PC-3 (cell line): ENCODE measurements around the gene STAT2. TPM values are rescaled to one million over a fixed set of nuclear protein-coding genes. Genes with fewer than 3 reads are reported as not detected.

Experiments
- ATAC-seq: fragments of 200-7000 bp; cut with Tn5 transposase; 2 replicates; pipeline ENCODE4 v1.9.1; 2020; ENCODE audit warnings: mild to moderate bottlenecking, moderate library complexity
- BruUV-seq: library from RNA; stranded (reverse); fragments of 400-500 nt; replicated peaks from 2 replicates; lab custom pipeline; 2021; lab: Mats Ljungman, UMichigan
- CTCF ChIA-PET: fragments of 300-600 bp; sonication (Branson Sonifier 250); formaldehyde crosslinking; loops from one replicate; lab custom pipeline; 2022; ENCODE audit warnings: antibody characterized with exemption; lab: Charles Lee
- POLR2A ChIA-PET: fragments of 300-600 bp; sonication (Branson Sonifier 250); formaldehyde crosslinking; loops from one replicate; lab custom pipeline; 2022; ENCODE audit warnings: antibody characterized with exemption; ENCODE audit not compliant: unreplicated experiment; lab: Charles Lee
- DNase-seq: peaks from one replicate; pipeline ENCODE4 v3.0.0-alpha.2; 2015
- H2AFZ ChIP-seq: fragments of 300-600 bp; sonication (generic); 2 replicates; pipeline ENCODE4 v1.6.0; 2016; ENCODE audit warnings: antibody characterized with exemption, low read length
- H3F3A ChIP-seq: fragments of 300-600 bp; sonication (generic); one replicate; pipeline ENCODE4 v1.6.0; 2017; ENCODE audit warnings: antibody characterized with exemption, low read length, control low read depth, mild to moderate bottlenecking; ENCODE audit not compliant: unreplicated experiment
- H3K27ac ChIP-seq: fragments of 300-600 bp; sonication (generic); 2 replicates; pipeline ENCODE4 v1.5.1; 2016; ENCODE audit warnings: mild to moderate bottlenecking, low read length
- H3K27me3 ChIP-seq: fragments of 300-600 bp; sonication (generic); 2 replicates; pipeline ENCODE4 v1.6.1; 2016; ENCODE audit warnings: low read length, mixed read lengths
- H3K36me3 ChIP-seq: fragments of 300-600 bp; sonication (generic); 2 replicates; pipeline ENCODE4 v1.6.1; 2016; ENCODE audit warnings: low read depth, mixed run types, low read length, mixed read lengths
- H3K4me1 ChIP-seq: fragments of 300-600 bp; sonication (generic); 2 replicates; pipeline ENCODE4 v1.5.1; 2016; ENCODE audit warnings: low read length; ENCODE audit not compliant: insufficient read depth
- H3K4me2 ChIP-seq: fragments of 300-600 bp; sonication (generic); 2 replicates; pipeline ENCODE4 v1.6.0; 2016; ENCODE audit warnings: low read length
- H3K4me3 ChIP-seq: fragments of 300-600 bp; sonication (generic); 2 replicates; pipeline ENCODE4 v1.5.1; 2016; ENCODE audit warnings: mild to moderate bottlenecking, low read length, mixed read lengths
- H3K79me2 ChIP-seq: fragments of 300-600 bp; sonication (generic); 2 replicates; pipeline ENCODE4 v1.6.1; 2017; ENCODE audit warnings: low read length, mixed read lengths
- H3K9ac ChIP-seq: fragments of 300-600 bp; sonication (generic); 2 replicates; pipeline ENCODE4 v1.6.0; 2016; ENCODE audit warnings: mild to moderate bottlenecking, low read length
- H3K9me2 ChIP-seq: fragments of 300-600 bp; sonication (generic); replicated peaks from 2 replicates; pipeline ENCODE4 v1.6.1; 2016; ENCODE audit warnings: mixed run types, low read length, mixed read lengths
- H3K9me3 ChIP-seq: fragments of 300-600 bp; sonication (generic); 2 replicates; pipeline ENCODE4 v1.6.1; 2016; ENCODE audit warnings: low read length, mixed read lengths
- H4K20me1 ChIP-seq: fragments of 300-600 bp; sonication (generic); 2 replicates; pipeline ENCODE4 v1.6.1; 2016; ENCODE audit warnings: low read length, mixed read lengths
- EZH2 ChIP-seq: fragments of 300-600 bp; sonication (generic); IDR thresholded peaks from one replicate; pipeline ENCODE4 v1.6.1; 2017; ENCODE audit warnings: antibody characterized with exemption, mild to moderate bottlenecking, low read length; ENCODE audit not compliant: unreplicated experiment
- EZH2phosphoT487 ChIP-seq: fragments of 300-600 bp; sonication (generic); IDR thresholded peaks from 2 replicates; pipeline ENCODE4 v1.6.1; 2018; ENCODE audit warnings: mild to moderate bottlenecking, antibody characterized with exemption, low read length, borderline replicate concordance
- intact Hi-C: fragments of 100-400 bp; cut with micrococcal nuclease; formaldehyde crosslinking; loops from 2 replicates; pipeline ENCODE4 v1.9.0; 2023
- total RNA-seq: library from RNA; depleted of rRNA; stranded (reverse); fragments of >200 nt; gene quantifications from 2 replicates; pipeline ENCODE4 v1.2.3, GENCODE V29; 2014
- TF ChIP-seq, protein P1 (sequence below): fragments of 300-600 bp; sonication (generic); conservative IDR thresholded peaks from 2 replicates; pipeline ENCODE4 v1.5.1; 2017; ENCODE audit warnings: antibody characterized with exemption, low read depth, mild to moderate bottlenecking, low read length

STAT2 gene
- total RNA-seq, 1 experiment from 2014 or later = 68.8 TPM

DNA sequence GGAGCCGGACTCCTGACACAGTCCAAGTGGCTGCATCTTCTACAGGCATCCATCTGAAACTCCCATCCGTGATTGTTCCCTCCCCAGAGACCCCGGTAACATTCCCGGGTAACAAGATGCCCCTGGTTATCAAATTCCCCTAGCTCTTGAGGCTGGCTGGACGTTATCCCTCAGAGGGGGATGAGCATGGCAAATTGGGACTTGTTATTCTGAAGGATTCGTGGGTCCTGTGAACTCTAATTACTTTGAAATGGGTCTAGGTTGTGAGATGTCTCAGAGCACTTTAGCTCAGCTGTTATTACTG, 25.5 kb downstream of the STAT2 start:
- H3K4me2 ChIP-seq = peak overlapping the region; percentile 93
- TSS peak; percentile 98 for BruUV-seq
- peak overlapping the region; percentile 92 for H3K27ac ChIP-seq
- peak overlapping the region; percentile 91 for H3K9ac ChIP-seq
- H3K27me3 ChIP-seq = no peaks in the 10 kb centered on the region
- intact Hi-C loops = loop anchor here (1.0 kb wide), 1 partner anchor 130 kb away; no protein-coding TSS in a partner anchor
- no peaks in the 10 kb centered on the region for H3F3A ChIP-seq
- no peak for ATAC-seq
- H3K4me3 ChIP-seq = peak overlapping the region; percentile 72
- no peak for DNase-seq
- no peaks in the 10 kb centered on the region for H3K79me2 ChIP-seq
- peaks cover 37% of the 10 kb centered on the region for H3K4me1 ChIP-seq
- H3K9me3 ChIP-seq = no peaks in the 10 kb centered on the region
- TF ChIP-seq, protein P1, sequence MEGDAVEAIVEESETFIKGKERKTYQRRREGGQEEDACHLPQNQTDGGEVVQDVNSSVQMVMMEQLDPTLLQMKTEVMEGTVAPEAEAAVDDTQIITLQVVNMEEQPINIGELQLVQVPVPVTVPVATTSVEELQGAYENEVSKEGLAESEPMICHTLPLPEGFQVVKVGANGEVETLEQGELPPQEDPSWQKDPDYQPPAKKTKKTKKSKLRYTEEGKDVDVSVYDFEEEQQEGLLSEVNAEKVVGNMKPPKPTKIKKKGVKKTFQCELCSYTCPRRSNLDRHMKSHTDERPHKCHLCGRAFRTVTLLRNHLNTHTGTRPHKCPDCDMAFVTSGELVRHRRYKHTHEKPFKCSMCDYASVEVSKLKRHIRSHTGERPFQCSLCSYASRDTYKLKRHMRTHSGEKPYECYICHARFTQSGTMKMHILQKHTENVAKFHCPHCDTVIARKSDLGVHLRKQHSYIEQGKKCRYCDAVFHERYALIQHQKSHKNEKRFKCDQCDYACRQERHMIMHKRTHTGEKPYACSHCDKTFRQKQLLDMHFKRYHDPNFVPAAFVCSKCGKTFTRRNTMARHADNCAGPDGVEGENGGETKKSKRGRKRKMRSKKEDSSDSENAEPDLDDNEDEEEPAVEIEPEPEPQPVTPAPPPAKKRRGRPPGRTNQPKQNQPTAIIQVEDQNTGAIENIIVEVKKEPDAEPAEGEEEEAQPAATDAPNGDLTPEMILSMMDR = no peak
- no peak for TF ChIP-seq EZH2
- TF ChIP-seq EZH2phosphoT487 = no peak
- H4K20me1 ChIP-seq = no peaks in the 10 kb centered on the region
- H2AFZ ChIP-seq = peak overlapping the region; percentile 99
- no peaks in the 10 kb centered on the region for H3K9me2 ChIP-seq
- no peaks in the 10 kb centered on the region for H3K36me3 ChIP-seq
- CTCF ChIA-PET = no interaction called here
- POLR2A ChIA-PET = no interaction called here

DNA sequence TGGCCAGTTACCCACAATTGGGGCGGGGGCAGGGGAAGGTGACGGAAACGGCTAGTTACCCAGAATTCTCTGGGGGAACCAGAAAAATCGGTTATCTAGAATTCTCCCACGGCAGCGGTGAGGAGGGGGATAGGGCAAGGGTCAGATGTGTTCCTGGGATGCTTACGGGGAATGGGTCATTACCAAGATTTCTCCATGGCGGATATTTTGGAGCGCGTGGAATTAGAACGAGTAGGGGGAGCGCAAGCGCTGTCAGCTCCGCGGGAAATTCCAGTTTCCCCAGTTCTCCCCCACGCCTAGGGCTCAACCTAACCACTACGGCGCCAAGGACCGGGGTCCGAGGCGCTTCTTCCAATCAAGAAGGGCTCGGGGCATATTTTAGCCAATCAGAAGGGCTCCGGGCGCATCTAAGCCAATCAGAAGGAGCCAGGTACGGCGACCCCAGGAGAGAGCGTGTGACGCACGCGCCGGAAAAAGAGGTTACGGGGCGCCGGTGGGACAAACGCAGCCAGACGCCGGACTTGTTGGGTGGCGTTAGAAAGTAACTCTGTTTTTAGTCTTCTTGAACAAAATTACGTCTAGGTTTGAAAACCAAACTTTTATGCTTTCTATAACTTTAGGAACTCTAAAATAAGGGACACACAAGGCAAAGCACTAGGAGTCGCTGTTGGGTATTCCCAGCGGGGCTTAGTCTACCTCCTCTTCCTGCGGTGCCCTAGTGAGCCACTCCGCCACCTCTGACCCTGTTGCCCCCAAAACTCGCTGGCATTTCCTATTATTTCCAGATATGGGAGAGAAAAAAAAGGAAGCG, 26.0 kb downstream of the STAT2 start, which contains the start of gene PAN2:
Gene PAN2 (minus strand): TSS at position 322 of the 811 bp plus-strand sequence. CDS start 906 bp downstream, outside the sequence.
- CTCF ChIA-PET = no interaction called here
- H3K9ac ChIP-seq = peak within 1 kb of the TSS; percentile 91
- no peaks in the 10 kb centered on the region for H3K36me3 ChIP-seq
- ATAC-seq = peak; percentile 99
- no peak for TF ChIP-seq EZH2phosphoT487
- TF ChIP-seq, protein P1 = peak; percentile 73
- no peaks in the 10 kb centered on the region for H3K27me3 ChIP-seq
- H3K27ac ChIP-seq = peak within 1 kb of the TSS; percentile 92
- H3K4me3 ChIP-seq = peak within 1 kb of the TSS; percentile 72
- DNase-seq = peak; percentile 98
- peaks cover 31% of the 10 kb centered on the region for H3K4me1 ChIP-seq
- no peaks in the 10 kb centered on the region for H3F3A ChIP-seq
- POLR2A ChIA-PET = interaction anchor here (0.6 to 0.9 kb wide), 3 partner anchors 18 to 40 kb away, joined by 4 to 9 read pairs (median 6); partner anchors contain the start of genes CNPY2 and STAT2
- intact Hi-C loops = loop anchor here (1.0 kb wide), 1 partner anchor 130 kb away; no protein-coding TSS in a partner anchor
- no peaks in the 10 kb centered on the region for H3K9me3 ChIP-seq
- no peaks in the 10 kb centered on the region for H4K20me1 ChIP-seq
- no peaks in the 10 kb centered on the region for H3K9me2 ChIP-seq
- BruUV-seq = no TSS peak
- peak within 1 kb of the TSS; percentile 93 for H3K4me2 ChIP-seq
- H3K79me2 ChIP-seq = no peaks in the 10 kb centered on the region
- H2AFZ ChIP-seq = peak within 1 kb of the TSS; percentile 99
